GM18861 (cell line): ENCODE measurements around the gene POLR3C.
A peak's percentile ranks its signal among the peaks of the same experiment; 100 is the strongest.
"Not testable (repeated sequence)": the region's sequence is repeated elsewhere in the genome, so short reads cannot be mapped to it uniquely, and the experiment has no call there.

Experiments used
- ATAC-seq: cut with Tn5 transposase; IDR thresholded peaks from one replicate; pipeline ENCODE4 v1.9.1; 2021; ENCODE audit not compliant: unreplicated experiment

The POLR3C gene

GRCh38 chr1:145818095-145818494 lies 5.9 kb upstream of the POLR3C start:
- peak; percentile 44 for ATAC-seq

GRCh38 chr1:145822779-145823331 lies 1.1 kb upstream of the POLR3C start:
- not testable (repeated sequence) for ATAC-seq

- ATAC-seq: no peak
These were observed 471 bp downstream of the POLR3C start for GRCh38 chr1:145824499-145824842.

GRCh38 chr1:145826030-145826429 lies 2.0 kb downstream of the POLR3C start:
- ATAC-seq: no peak

- no peak for ATAC-seq
These were observed 4.0 kb downstream of the POLR3C start for GRCh38 chr1:145827966-145828365.

- ATAC-seq: no peak
These were observed 4.5 kb downstream of the POLR3C start for GRCh38 chr1:145828367-145829026.

- not testable (repeated sequence) for ATAC-seq
These were observed 6.8 kb downstream of the POLR3C start for GRCh38 chr1:145830810-145831209.

- ATAC-seq: no peak
These were observed 13.7 kb downstream of the POLR3C start for GRCh38 chr1:145837656-145838055.

GRCh38 chr1:145843031-145843430 lies 19.0 kb downstream of the POLR3C start:
- ATAC-seq: no peak

GRCh38 chr1:145845144-145845513 lies 21.1 kb downstream of the POLR3C start:
- ATAC-seq: peak; percentile 68

- peak; percentile 31 for ATAC-seq
These were observed 21.6 kb downstream of the POLR3C start, which contains the start of gene NUDT17 for GRCh38 chr1:145845514-145846161. Gene NUDT17, plus strand, starts transcription at chr1:145845630. Its CDS starts 11 bp downstream, at chr1:145845641.

GRCh38 chr1:145846201-145846612 lies 22.2 kb downstream of the POLR3C start:
- ATAC-seq: no peak

- ATAC-seq: no peak
These were observed 23.8 kb downstream of the POLR3C start for GRCh38 chr1:145847827-145848226.

GRCh38 chr1:145849356-145850160 lies 25.6 kb downstream of the POLR3C start:
- ATAC-seq: no peak

- ATAC-seq: no peak
These were observed 31.5 kb downstream of the POLR3C start for GRCh38 chr1:145855426-145855948.

- ATAC-seq: no peak
These were observed 33.2 kb downstream of the POLR3C start for GRCh38 chr1:145857170-145857569.

- no peak for ATAC-seq
These were observed 34.4 kb downstream of the POLR3C start for GRCh38 chr1:145858238-145858900.

- peak; percentile 80 for ATAC-seq
These were observed 35.0 kb downstream of the POLR3C start, which contains the start of gene PIAS3 for GRCh38 chr1:145858901-145859490. Gene PIAS3, minus strand, starts transcription at chr1:145859081. Its CDS starts 91 bp downstream, at chr1:145858990.

- peak; percentile 63 for ATAC-seq
These were observed 35.6 kb downstream of the POLR3C start for GRCh38 chr1:145859491-145860023.
